GM18907 (cell line): ENCODE results near the gene B9D1.
A peak's percentile ranks its signal among the peaks of the same experiment; 100 is the strongest.

Experiments used
- ATAC-seq: cut with Tn5 transposase; IDR thresholded peaks from one replicate; pipeline ENCODE4 v1.9.1; 2021; ENCODE audit warnings: mild to moderate bottlenecking, moderate library complexity; ENCODE audit not compliant: unreplicated experiment

B9D1 gene

GRCh38 chr17:19341641-19342610, 20.6 kb downstream of the B9D1 start:
- ATAC-seq: no peak

- ATAC-seq: no peak
These were observed 21.3 kb downstream of the B9D1 start for GRCh38 chr17:19341211-19341631.

GRCh38 chr17:19339341-19339815, 23.1 kb downstream of the B9D1 start:
- ATAC-seq: no peak

- ATAC-seq: peak; percentile 72
These were observed 24.2 kb downstream of the B9D1 start for GRCh38 chr17:19338031-19338990.

- no peak for ATAC-seq
These were observed 24.9 kb downstream of the B9D1 start for GRCh38 chr17:19337712-19338023.

GRCh38 chr17:19336938-19337711, 25.4 kb downstream of the B9D1 start:
- no peak for ATAC-seq

DNA sequence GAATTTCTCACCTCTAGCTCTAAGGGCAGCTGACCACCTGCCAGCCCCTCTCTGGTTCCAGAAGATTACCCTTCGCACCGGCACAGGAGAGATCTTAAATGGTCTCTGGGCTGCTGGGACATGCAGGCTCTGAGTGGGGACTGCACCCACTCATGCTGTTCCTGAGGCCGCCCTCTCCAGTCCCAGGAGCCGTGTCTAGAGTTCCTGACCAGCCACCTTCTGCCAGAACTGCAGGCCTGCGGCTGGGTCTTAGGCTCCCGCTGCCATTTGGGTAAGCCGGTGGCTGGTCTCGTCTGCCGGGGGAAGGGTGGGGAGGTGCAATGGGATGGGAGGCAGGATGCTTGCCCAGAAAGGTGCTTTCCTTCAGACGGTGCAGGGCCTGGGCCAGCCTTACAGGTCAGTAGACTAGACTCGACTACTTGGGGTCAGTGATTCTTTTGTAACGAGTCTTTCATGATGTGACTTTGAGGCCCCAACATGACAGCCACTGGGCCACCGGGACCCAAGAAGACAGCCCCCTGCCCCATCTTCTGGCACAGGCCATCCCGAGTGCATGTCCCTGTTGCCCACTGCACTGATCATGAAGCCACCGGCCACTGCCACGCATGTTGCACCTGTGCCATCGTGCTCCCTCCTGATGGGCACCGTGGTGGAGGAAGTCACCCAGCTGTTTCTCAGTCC, 26.4 kb downstream of the B9D1 start:
- no peak for ATAC-seq

DNA sequence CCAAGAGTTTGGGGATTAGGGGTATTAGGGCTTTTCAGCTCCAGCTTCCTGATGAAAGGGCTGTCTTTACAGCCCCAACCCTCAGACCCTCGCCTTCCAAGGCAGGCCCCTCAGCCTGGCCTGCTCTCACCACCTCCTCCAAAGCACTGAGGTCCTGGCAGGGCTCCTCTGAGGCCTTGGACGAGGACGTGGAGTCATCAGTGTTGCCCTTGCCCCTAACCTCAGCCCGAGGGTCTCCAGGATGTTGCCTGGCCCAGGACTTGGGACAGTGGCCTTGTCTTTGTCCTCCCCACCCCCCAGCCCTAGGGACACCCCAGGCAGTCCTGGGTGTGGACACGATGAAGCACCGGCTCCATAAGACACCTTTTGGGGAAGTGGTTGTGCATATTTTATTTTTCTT, 28.2 kb downstream of the B9D1 start:
- ATAC-seq: no peak

DNA sequence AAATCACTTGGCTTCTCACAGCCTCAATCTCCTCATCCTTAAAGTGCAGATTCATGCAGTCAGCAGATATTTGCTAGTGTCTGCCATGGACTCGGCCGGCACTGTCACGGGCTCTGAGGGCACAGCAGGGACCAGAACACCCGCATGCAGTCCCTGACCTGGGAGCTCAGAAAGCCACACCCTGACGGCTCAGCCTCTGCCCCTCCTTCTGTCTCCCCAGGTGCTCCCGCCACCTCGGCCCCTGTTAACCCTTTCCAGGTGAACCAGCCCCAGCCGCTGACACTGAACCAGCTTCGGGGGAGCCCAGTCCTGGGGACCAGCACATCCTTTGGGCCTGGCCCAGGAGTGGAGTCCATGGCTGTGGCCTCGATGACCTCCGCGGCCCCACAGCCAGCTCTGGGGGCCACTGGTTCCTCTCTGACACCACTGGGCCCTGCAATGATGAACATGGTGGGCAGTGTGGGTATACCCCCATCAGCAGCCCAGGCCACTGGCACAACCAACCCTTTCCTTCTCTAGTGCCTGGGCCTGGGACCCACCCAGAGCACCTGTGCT, 28.7 kb downstream of the B9D1 start:
- ATAC-seq: no peak

- no peak for ATAC-seq
These were observed 29.4 kb downstream of the B9D1 start for GRCh38 chr17:19333132-19333440.

DNA sequence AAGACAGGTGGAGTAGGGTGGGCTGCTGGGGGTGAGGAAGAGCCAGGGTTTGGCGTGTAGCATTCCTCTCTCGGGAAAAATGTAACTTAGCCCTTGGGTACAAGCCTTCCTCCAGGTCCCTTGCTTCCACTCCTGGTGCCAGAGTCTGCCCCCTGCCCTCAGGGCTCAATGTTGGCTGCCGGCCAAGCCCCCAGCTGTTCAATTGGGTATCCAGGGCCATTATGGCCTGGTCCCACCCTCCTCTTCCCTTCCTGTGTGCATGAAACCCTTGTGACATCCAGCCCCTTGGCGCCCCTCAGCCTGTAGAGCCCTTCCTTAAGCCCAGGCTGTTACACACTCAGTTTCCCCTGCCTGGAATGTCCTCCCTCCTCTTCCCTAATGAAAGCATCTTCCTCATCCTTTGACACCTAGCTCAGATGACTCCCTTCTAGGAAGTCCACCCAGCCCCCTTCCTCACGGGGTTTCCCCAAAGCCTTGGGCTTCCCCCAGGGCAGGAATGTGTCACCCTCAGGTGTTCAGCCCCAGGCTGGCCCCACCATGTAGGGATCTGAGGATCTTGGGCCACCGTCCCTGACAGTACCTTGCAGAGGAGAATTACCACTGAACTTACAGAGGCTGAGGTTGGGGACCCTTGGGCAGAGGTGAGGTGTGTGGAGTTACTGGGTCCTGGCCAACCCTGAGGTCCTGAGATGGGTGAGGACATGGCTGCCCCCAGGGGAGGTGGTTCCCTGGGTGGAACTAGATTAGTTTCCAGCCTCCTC, 30.0 kb downstream of the B9D1 start:
- no peak for ATAC-seq

- ATAC-seq: no peak
These were observed 30.8 kb downstream of the B9D1 start for GRCh38 chr17:19331543-19332245.

DNA sequence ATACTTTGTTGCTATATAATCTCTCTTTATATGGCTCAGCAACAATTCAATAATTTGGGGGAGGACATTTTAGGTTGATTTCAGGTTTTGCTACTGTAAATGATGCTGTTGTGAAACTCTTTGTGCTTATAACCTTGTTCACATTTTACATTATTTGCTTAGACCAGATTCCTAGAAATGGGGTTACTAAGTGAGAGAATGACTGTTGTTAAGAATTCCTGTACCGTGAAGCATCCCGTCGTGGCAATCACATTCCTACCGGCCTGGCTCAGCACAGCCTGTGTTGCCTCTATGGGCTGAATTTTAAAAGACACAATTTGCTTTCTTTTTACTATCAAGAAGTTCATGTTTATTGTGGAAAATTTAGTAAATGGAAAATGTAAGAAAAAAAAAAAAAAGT, 31.4 kb downstream of the B9D1 start:
- no peak for ATAC-seq

DNA sequence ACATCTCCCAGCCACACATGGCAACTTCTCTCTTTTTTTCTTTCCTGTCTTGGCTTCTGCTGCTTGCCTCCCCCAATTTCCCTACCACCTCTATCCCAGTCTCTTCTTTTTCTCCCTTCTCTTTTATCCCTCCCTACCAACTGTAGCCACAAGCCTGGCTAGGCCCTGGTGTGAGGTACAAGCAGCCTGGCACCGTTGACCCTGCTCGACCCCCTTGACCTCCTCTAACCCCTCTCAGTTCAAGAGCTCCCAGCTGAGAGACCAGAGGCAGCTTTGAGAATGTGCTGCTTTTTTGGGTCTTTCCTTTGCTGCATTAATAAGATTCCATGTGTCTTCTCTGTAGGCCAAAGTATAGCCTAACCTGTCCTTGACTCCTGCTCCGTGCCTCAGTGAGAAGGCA, 32.3 kb downstream of the B9D1 start:
- no peak for ATAC-seq

DNA sequence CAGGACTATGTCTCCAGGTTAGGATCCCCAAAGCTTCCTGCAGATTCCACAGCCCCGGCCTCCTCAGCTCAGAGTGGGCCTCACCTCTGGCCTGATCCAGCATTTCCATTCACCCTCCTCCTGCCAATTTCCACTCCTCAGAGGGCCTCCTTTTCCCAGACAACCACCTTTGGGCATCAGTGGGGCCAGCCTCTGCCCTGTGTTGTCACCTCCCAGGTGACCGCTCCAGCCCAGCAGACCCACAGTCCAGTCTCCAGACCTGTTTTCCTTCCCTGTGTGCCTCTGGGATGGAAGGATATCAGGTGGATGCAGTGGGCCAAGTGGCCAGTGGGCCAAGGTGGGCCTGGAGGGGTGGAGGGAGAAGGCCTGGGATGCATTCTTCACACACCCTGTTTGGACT, 32.7 kb downstream of the B9D1 start:
- no peak for ATAC-seq

DNA sequence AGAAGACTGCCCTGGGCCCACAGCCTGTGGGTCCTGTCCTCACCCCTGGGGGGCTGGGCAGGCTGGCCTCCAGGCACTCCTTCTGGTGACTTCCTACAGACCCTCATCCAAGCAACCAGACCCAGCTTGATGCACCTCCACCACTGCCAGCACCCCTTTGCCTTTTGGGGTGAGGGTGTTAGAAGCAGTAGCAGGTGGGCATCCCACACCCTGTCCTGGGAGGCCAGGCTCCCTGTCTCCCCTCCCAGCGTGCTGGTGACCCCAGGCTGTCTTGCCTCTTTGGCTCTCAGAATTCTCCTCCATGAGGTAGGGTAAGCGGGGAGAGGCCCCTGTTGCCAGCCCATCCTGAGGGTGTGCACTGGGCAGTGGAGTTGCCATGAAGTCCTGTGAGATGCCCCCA, 33.4 kb downstream of the B9D1 start:
- no peak for ATAC-seq

GRCh38 chr17:19328441-19329061, 34.0 kb downstream of the B9D1 start:
- ATAC-seq: no peak

DNA sequence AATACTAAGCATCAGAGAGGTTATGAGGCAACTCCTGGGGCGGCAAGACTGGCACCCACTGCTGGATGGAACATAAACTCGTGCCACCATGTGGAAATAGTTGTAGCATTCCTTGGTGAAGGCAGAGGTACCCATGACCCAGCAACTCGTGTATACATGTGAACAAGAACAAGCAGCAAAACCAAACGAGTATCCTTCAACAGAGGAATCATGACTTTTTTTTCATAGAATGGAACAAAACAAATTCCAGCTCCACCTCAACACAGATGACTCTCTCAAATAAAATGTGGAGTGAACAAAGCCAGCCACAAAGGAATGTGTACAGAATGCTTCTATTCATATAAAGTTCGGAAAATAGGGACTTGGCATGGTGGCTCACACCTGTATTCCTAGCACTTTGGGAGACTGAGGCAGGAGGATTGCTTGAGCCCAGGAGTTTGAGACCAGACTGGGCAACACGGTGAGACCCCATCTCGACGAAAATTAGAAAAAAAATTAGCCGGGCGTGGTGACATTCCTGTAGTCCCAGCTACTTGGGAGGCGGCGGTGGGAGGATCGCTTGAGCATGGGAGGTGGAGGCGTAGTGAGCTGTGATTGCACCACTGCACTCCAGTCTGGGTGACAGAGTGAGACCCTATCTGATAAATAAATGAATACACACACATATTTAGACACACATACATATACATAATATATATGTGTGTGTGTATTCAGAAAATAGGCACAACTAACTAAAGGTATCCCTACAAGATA, 35.3 kb downstream of the B9D1 start:
- ATAC-seq: no peak
